Left ventricle myocardium inferior (tissue), 1 donor: ENCODE data around the gene ENPP7. TPM values are rescaled to one million over a fixed set of nuclear protein-coding genes. Genes with fewer than 3 reads are reported as not detected.

Source experiments
- DNase-seq: peaks from one replicate; pipeline ENCODE4 v3.0.0-alpha.2; 2020
- H3K27ac ChIP-seq: fragments of 200-600 bp; replicated peaks from 2 replicates; pipeline ENCODE4 v1.8.0; 2021
- H3K27me3 ChIP-seq: fragments of 200-600 bp; 2 replicates; pipeline ENCODE4 v1.8.0; 2021; ENCODE audit warnings: low read depth
- H3K36me3 ChIP-seq: fragments of 200-600 bp; 2 replicates; pipeline ENCODE4 v1.8.0; 2021
- H3K4me1 ChIP-seq: fragments of 200-600 bp; 2 replicates; pipeline ENCODE4 v1.8.0; 2021
- H3K4me3 ChIP-seq: fragments of 200-600 bp; 2 replicates; pipeline ENCODE4 v1.8.0; 2021; ENCODE audit warnings: mild to moderate bottlenecking, moderate library complexity
- H3K9me3 ChIP-seq: fragments of 200-600 bp; replicated peaks from 2 replicates; pipeline ENCODE4 v1.8.0; 2021
- CTCF ChIP-seq: fragments of 200-600 bp; IDR thresholded peaks from 2 replicates; pipeline ENCODE4 v1.8.0; 2021; ENCODE audit warnings: antibody characterized with exemption, mild to moderate bottlenecking, borderline replicate concordance
- intact Hi-C: fragments of 100-400 bp; cut with micrococcal nuclease; formaldehyde crosslinking; loops from one replicate; pipeline ENCODE4 v1.11.0; 2022
- long read RNA-seq: library from polyadenylated mRNA; unstranded; transcript quantifications from one replicate; pipeline ENCODE4 v2.0.0, GENCODE V29; 2021
- total RNA-seq: library from RNA; stranded (reverse); fragmentation: NEBNext Ultra II Directional; extraction: Animal tissue kit (Norgen Biotek cat#: 25700); gene quantifications from one replicate; pipeline ENCODE4 v1.2.1, GENCODE V29; 2021
- donor health status: DM: no; HTN: yes; CAD: no; lungs with severe emphysema.

Gene ENPP7
- total RNA-seq: not detected
- long read RNA-seq: 0 reads

GRCh38 chr17:79730769-79731483 is at the start of gene ENPP7:
TSS of gene ENPP7 (plus strand) at chr17:79730943. CDS start at chr17:79731140, 197 bp downstream.
- intact Hi-C loops: no loop called here
- H3K4me1 ChIP-seq: peaks cover 8% of the 10 kb centered on the region
- H3K27me3 ChIP-seq: no peaks in the 10 kb centered on the region
- no peak for TF ChIP-seq CTCF
- H3K27ac ChIP-seq: no peak within 1 kb of the TSS
- no peaks in the 10 kb centered on the region for H3K9me3 ChIP-seq
- no peaks in the 10 kb centered on the region for H3K36me3 ChIP-seq
- no peak within 1 kb of the TSS for H3K4me3 ChIP-seq
- DNase-seq: no peak

GRCh38 chr17:79681101-79681621 is 49.6 kb upstream of the ENPP7 start:
- H3K27me3 ChIP-seq: peaks cover 83% of the 10 kb centered on the region
- H3K27ac ChIP-seq: no peak overlapping the region
- no peaks in the 10 kb centered on the region for H3K4me1 ChIP-seq
- peak; percentile 9 for DNase-seq
- no peak overlapping the region for H3K4me3 ChIP-seq
- TF ChIP-seq CTCF: no peak
- intact Hi-C loops: no loop called here
- no peaks in the 10 kb centered on the region for H3K9me3 ChIP-seq
- H3K36me3 ChIP-seq: no peaks in the 10 kb centered on the region

- Histone ChIP-seq H3K27me3 (peaks cover 87% of the 10 kb centered on the region), H3K4me3 (no peak overlapping the region), H3K4me1 (no peaks in the 10 kb centered on the region), H3K27ac (no peak overlapping the region), H3K36me3 (no peaks in the 10 kb centered on the region), H3K9me3 (no peaks in the 10 kb centered on the region)
- intact Hi-C loops: no loop called here
- peak; percentile 6 for DNase-seq
- TF ChIP-seq CTCF: no peak
These were observed 49.0 kb upstream of the ENPP7 start for GRCh38 chr17:79681628-79682261.

GRCh38 chr17:79683365-79683764 is 47.4 kb upstream of the ENPP7 start:
- TF ChIP-seq CTCF: no peak
- peaks cover 82% of the 10 kb centered on the region for H3K27me3 ChIP-seq
- no peak overlapping the region for H3K4me3 ChIP-seq
- no peaks in the 10 kb centered on the region for H3K36me3 ChIP-seq
- intact Hi-C loops: no loop called here
- no peak overlapping the region for H3K27ac ChIP-seq
- no peaks in the 10 kb centered on the region for H3K9me3 ChIP-seq
- no peaks in the 10 kb centered on the region for H3K4me1 ChIP-seq
- DNase-seq: no peak

GRCh38 chr17:79684132-79684985 is 46.4 kb upstream of the ENPP7 start:
- no peak for TF ChIP-seq CTCF
- no peaks in the 10 kb centered on the region for H3K9me3 ChIP-seq
- DNase-seq: peak; percentile 6

More at GRCh38 chr17:79684132-79684985, 46.4 kb upstream of the ENPP7 start:
- intact Hi-C loops: no loop called here
- no peak overlapping the region for H3K27ac ChIP-seq
- H3K27me3 ChIP-seq: peaks cover 75% of the 10 kb centered on the region
- H3K4me3 ChIP-seq: no peak overlapping the region
- H3K36me3 ChIP-seq: no peaks in the 10 kb centered on the region
- no peaks in the 10 kb centered on the region for H3K4me1 ChIP-seq
